GM06990 (cell line): ENCODE measurements around the gene CD151.

Source experiments
- DNase-seq: peaks from one replicate; pipeline ENCODE4 v3.0.0-alpha.2; 2011; ENCODE audit not compliant: insufficient read length; ENCODE audit errors: extremely low read depth
- H3K27me3 ChIP-seq: replicated peaks from 2 replicates; pipeline ENCODE4 v1.6.0; 2011; ENCODE audit warnings: low read length; ENCODE audit not compliant: control insufficient read depth, insufficient read depth
- H3K36me3 ChIP-seq: 2 replicates; pipeline ENCODE4 v1.5.1; 2011; ENCODE audit warnings: low read length; ENCODE audit not compliant: control insufficient read depth, insufficient read depth
- H3K4me3 ChIP-seq: replicated peaks from 2 replicates; pipeline ENCODE4 v1.5.1; 2011; ENCODE audit warnings: low read depth, mild to moderate bottlenecking, control low read depth, low read length
- TF ChIP-seq, protein P1 (sequence below): IDR thresholded peaks from 2 replicates; pipeline ENCODE4 v1.5.1; 2011; ENCODE audit warnings: low read length, control low read depth, mild to moderate bottlenecking, inconsistent platforms; ENCODE audit not compliant: insufficient read depth, poor library complexity, severe bottlenecking

Gene CD151

DNA sequence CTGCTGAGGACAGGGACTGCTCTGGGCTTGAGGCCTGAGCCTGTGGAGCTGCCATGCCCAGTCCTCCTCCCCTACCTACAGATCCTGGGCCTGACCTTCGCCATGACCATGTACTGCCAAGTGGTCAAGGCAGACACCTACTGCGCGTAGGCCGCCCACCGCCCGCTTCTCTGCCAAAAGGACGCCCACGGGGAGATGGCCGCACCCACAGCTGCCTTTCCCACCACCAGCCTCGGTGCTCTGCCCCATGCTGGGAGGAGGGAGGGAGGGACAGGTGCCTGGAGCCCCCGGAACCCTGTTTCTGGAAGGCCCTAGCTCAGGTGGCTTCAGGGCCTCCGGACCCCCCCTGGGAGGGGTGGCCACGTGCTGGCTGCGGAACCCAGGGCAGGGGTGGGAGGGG, 33.7 kb downstream of the CD151 start:
- Histone ChIP-seq H3K4me3 (no peak overlapping the region), H3K27me3 (no peaks in the 10 kb centered on the region), H3K36me3 (no peaks in the 10 kb centered on the region; the same call in 1 of the 2 replicates)
- DNase-seq: no peak
- TF ChIP-seq, protein P1, sequence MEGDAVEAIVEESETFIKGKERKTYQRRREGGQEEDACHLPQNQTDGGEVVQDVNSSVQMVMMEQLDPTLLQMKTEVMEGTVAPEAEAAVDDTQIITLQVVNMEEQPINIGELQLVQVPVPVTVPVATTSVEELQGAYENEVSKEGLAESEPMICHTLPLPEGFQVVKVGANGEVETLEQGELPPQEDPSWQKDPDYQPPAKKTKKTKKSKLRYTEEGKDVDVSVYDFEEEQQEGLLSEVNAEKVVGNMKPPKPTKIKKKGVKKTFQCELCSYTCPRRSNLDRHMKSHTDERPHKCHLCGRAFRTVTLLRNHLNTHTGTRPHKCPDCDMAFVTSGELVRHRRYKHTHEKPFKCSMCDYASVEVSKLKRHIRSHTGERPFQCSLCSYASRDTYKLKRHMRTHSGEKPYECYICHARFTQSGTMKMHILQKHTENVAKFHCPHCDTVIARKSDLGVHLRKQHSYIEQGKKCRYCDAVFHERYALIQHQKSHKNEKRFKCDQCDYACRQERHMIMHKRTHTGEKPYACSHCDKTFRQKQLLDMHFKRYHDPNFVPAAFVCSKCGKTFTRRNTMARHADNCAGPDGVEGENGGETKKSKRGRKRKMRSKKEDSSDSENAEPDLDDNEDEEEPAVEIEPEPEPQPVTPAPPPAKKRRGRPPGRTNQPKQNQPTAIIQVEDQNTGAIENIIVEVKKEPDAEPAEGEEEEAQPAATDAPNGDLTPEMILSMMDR: no peak

DNA sequence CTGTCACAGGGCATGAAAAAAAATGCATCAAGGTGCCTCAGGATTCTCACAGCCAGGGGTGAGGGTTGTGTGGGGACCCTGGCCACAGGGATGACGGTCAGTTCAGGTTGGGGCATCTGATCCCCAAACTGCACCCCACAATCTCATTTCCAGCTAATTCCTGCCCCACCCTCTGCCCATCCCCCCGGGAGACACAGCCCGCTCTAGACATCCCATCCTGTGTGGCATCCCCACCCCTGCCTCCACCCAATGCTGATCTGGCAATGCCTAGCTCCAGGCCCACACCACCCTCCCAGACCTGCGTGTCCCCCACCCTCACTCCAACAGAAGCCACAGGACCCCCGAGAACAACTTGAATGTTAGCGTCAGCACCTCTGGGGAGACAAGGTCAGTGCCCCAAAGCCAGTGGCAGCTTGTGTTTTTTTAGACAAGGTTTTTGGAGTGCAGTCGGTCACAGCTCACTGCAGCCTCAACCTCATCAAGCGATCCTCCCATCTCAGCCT, 35.2 kb downstream of the CD151 start:
- Histone ChIP-seq H3K4me3 (no peak overlapping the region), H3K36me3 (no peaks in the 10 kb centered on the region; the same call in 1 of the 2 replicates), H3K27me3 (no peaks in the 10 kb centered on the region)
- TF ChIP-seq, protein P1: no peak
- no peak for DNase-seq

DNA sequence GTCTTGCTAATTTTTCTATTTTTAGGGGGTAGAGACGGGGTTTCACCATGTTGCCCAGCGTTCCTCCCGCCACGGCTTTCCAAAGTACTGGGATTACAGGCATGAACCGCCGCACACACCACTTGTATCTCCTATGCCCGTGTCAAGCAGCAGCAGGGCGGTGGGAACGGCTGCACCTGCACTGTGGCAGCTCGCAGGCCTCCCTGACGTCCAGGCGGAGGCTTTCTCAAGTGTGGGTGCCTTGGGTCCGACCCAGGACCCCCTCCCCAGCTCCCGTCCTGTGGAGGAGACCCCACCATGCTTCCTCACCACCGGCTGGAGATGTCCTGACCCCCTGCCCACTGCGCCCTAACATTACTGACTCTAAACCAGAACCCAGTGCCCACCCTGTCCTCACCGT, 35.6 kb downstream of the CD151 start:
- H3K27me3 ChIP-seq: no peaks in the 10 kb centered on the region
- no peak overlapping the region for H3K4me3 ChIP-seq
- TF ChIP-seq, protein P1: no peak
- DNase-seq: no peak
- H3K36me3 ChIP-seq: no peaks in the 10 kb centered on the region; the same call in 1 of the 2 replicates

- H3K36me3 ChIP-seq: no peaks in the 10 kb centered on the region; the same call in 1 of the 2 replicates
- TF ChIP-seq, protein P1: no peak
- H3K27me3 ChIP-seq: no peaks in the 10 kb centered on the region
- DNase-seq: no peak
- no peak overlapping the region for H3K4me3 ChIP-seq
Measured at GRCh38 chr11:868802-869201, 36.0 kb downstream of the CD151 start.

DNA sequence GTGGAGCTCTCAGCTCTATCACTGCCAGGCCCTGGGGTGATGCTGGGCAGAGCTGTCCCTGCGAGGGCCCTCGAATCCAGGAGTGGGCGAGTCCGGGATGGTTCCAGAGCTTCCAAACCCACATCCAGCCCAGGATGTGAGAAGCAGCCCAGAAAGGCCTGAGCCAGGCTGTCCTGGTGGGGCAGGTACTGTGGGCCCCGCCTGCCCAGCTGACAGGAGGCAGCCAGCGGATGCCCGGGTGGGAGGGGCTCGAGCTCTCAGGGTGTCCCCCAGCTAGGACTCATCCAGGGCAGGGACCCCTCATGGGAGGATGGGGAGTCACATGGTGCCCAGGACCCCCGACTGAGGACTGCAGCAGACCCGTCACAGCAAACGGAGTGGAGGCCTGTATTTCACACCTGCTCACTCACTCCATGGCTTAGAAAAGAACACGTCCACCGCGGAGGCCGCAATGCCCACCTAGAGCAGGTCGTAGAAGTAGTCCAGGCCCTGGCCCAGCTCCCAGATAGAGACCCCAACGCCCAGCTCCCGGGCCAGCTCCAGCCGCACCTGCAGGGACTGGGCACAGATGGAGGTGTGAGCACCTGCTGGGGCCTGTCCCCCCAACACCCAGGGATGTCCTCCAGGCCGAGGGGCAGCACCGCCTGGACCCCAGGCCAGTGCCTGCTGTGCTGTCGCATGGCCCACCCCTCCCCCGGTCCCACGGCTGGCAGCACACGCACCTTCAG, 36.8 kb downstream of the CD151 start:
- Histone ChIP-seq H3K27me3 (no peaks in the 10 kb centered on the region), H3K36me3 (no peaks in the 10 kb centered on the region; the same call in 1 of the 2 replicates), H3K4me3 (no peak overlapping the region)
- TF ChIP-seq, protein P1: no peak
- no peak for DNase-seq
